ENCODE measurements around the gene SRA1. TPM values are rescaled to one million over a fixed set of nuclear protein-coding genes. Genes with fewer than 3 reads are reported as not detected.
"Not testable (repeated sequence)": the region's sequence is repeated elsewhere in the genome, so short reads cannot be mapped to it uniquely, and the experiment has no call there.

The SRA1 gene
- total RNA-seq (10 to 100 TPM; 33.4 to 58.5 (median 37.6) TPM), polyA plus RNA-seq (10 to 100 TPM; 36.9 to 78.0 (median 58.6) TPM)
- long read RNA-seq, donor 1, transcript SRA1-201 (5 exons, 2,107 nt) = major isoform, 36 of 45 reads
- long read RNA-seq, donor 1, transcript SRA1-205 (4 exons, 1,466 nt) = minor isoform, 8 of 45 reads
- long read RNA-seq, donor 1, partial matches to known transcripts = 0 of 45 reads
- long read RNA-seq, donor 1, other reads (novel, unspliced or antisense) = 0 of 45 reads
- long read RNA-seq, donor 2, transcript SRA1-201 (5 exons, 2,107 nt) = major isoform, 92 of 136 reads
- long read RNA-seq, donor 2, transcript SRA1-205 (4 exons, 1,466 nt) = minor isoform, 34 of 136 reads
- long read RNA-seq, donor 2, partial matches to known transcripts = 2 of 136 reads
- long read RNA-seq, donor 2, other reads (novel, unspliced or antisense) = 5 of 136 reads

- H3K4me1 ChIP-seq = peaks cover 29% of the 10 kb centered on the region
Observed at GRCh38 chr5:140557136-140557805, at the start of gene SRA1. Gene SRA1, minus strand, starts transcription at chr5:140557473. Its CDS starts 21 bp downstream, at chr5:140557452.

GRCh38 chr5:140607031-140607430 is 49.8 kb upstream of the SRA1 start:
- Histone ChIP-seq H3K27me3 (ENCODE audit: insufficient read depth in 3 of 3, low read length in 2 of 3) (no peaks in the 10 kb centered on the region), H3K9me3 (no peaks in the 10 kb centered on the region), H3K4me3 (no peak overlapping the region), H3K36me3 (ENCODE audit: insufficient read depth in 1 of 2, low read depth in 1 of 2) (no peaks in the 10 kb centered on the region), H3K27ac (no peak overlapping the region), H3K4me1 (no peaks in the 10 kb centered on the region)
- intact Hi-C loops (cut with DNase I) = no loop called here
- no peak for TF ChIP-seq CTCF (IDR thresholded peaks at IDR 0.05)
- ATAC-seq = peak in 2 of 4 donors; percentile 32 to 35
- DNase-seq = no peak
- WGBS, 3 donors = 90 to 94% (median 93%) methylated on average over 2 of the region's 2 CpGs

More at GRCh38 chr5:140557136-140557805, at the start of gene SRA1:
- intact Hi-C loops (cut with DNase I) = no loop called here
- H3K27me3 ChIP-seq (ENCODE audit: insufficient read depth in 3 of 3, low read length in 2 of 3) = no peaks in the 10 kb centered on the region
- H3K27ac ChIP-seq = peak within 1 kb of the TSS; percentile 94
- H3K4me3 ChIP-seq = peak within 1 kb of the TSS; percentile 86
- no peak for TF ChIP-seq CTCF (IDR thresholded peaks at IDR 0.05)
- DNase-seq = peak; percentile 94 to 96
- peaks cover 0 to 52% of the 10 kb centered on the region in 2 donors for H3K36me3 ChIP-seq (ENCODE audit: insufficient read depth in 1 of 2, low read depth in 1 of 2)
- ATAC-seq = peak; percentile 93 to 97 (median 94)
- H3K9me3 ChIP-seq = no peaks in the 10 kb centered on the region
- WGBS, 3 donors = 1% methylated on average over 45 to 46 of the region's 46 CpGs

- WGBS, 3 donors = 54 to 71% (median 61%) methylated on average over 3 of the region's 3 CpGs
- Histone ChIP-seq H3K4me3 (no peak overlapping the region), H3K27ac (no peak overlapping the region), H3K9me3 (no peaks in the 10 kb centered on the region), H3K27me3 (ENCODE audit: insufficient read depth in 3 of 3, low read length in 2 of 3) (no peaks in the 10 kb centered on the region), H3K36me3 (ENCODE audit: insufficient read depth in 1 of 2, low read depth in 1 of 2) (no peaks in the 10 kb centered on the region), H3K4me1 (no peaks in the 10 kb centered on the region)
- ATAC-seq (no peak), DNase-seq (no peak)
- TF ChIP-seq CTCF (IDR thresholded peaks at IDR 0.05) = no peak
- intact Hi-C loops (cut with DNase I) = no loop called here
Observed at GRCh38 chr5:140605879-140606278, 48.6 kb upstream of the SRA1 start.

GRCh38 chr5:140603734-140604133 is 46.5 kb upstream of the SRA1 start:
- Histone ChIP-seq H3K9me3 (no peaks in the 10 kb centered on the region), H3K4me3 (no peak overlapping the region), H3K27ac (no peak overlapping the region), H3K36me3 (ENCODE audit: insufficient read depth in 1 of 2, low read depth in 1 of 2) (no peaks in the 10 kb centered on the region), H3K4me1 (no peaks in the 10 kb centered on the region), H3K27me3 (ENCODE audit: insufficient read depth in 3 of 3, low read length in 2 of 3) (no peaks in the 10 kb centered on the region)
- intact Hi-C loops (cut with DNase I) = no loop called here
- TF ChIP-seq CTCF (IDR thresholded peaks at IDR 0.05) = no peak
- WGBS, 3 donors = 94 to 97% (median 95%) methylated on average over 2 of the region's 2 CpGs
- no peak for DNase-seq
- no peak for ATAC-seq

GRCh38 chr5:140603446-140603698 is 46.1 kb upstream of the SRA1 start:
- ATAC-seq; intact Hi-C loops (cut with DNase I); DNase-seq; H3K9me3 ChIP-seq; H3K27me3 ChIP-seq (ENCODE audit: insufficient read depth in 3 of 3, low read length in 2 of 3); H3K4me3 ChIP-seq; H3K36me3 ChIP-seq (ENCODE audit: insufficient read depth in 1 of 2, low read depth in 1 of 2); H3K4me1 ChIP-seq; H3K27ac ChIP-seq: not testable (repeated sequence)
- 90 to 96% (median 94%) methylated on average over 4 of the region's 4 CpGs for WGBS, 3 donors
